Fibroblast of upper back skin (primary cell): ENCODE results near the gene ADAMTSL1.

Source experiments
- DNase-seq: peaks from one replicate; pipeline ENCODE4 v3.0.0-alpha.2; 2013

Gene ADAMTSL1

GRCh38 chr9:18783909-18784308 is 310.0 kb downstream of the ADAMTSL1 start:
- DNase-seq, result no peak

GRCh38 chr9:18785604-18786003 is 311.7 kb downstream of the ADAMTSL1 start:
- DNase-seq, result no peak

- no peak for DNase-seq
Measured at GRCh38 chr9:18786196-18786595, 312.2 kb downstream of the ADAMTSL1 start.

- peak; percentile 40 for DNase-seq
Measured at GRCh38 chr9:18786911-18787650, 313.1 kb downstream of the ADAMTSL1 start.

- DNase-seq, result no peak
Measured at GRCh38 chr9:18788256-18788655, 314.3 kb downstream of the ADAMTSL1 start.

GRCh38 chr9:18791074-18791473 is 317.1 kb downstream of the ADAMTSL1 start:
- peak; percentile 13 for DNase-seq

- no peak for DNase-seq
Measured at GRCh38 chr9:18793122-18793521, 319.2 kb downstream of the ADAMTSL1 start.

GRCh38 chr9:18795947-18796671 is 322.2 kb downstream of the ADAMTSL1 start:
- peak; percentile 90 for DNase-seq

- no peak for DNase-seq
Measured at GRCh38 chr9:18796696-18797270, 322.8 kb downstream of the ADAMTSL1 start.

GRCh38 chr9:18798106-18798505 is 324.2 kb downstream of the ADAMTSL1 start:
- no peak for DNase-seq

GRCh38 chr9:18798508-18799290 is 324.7 kb downstream of the ADAMTSL1 start:
- no peak for DNase-seq

GRCh38 chr9:18799428-18799827 is 325.5 kb downstream of the ADAMTSL1 start:
- DNase-seq, result peak; percentile 12

- no peak for DNase-seq
Measured at GRCh38 chr9:18800579-18800978, 326.6 kb downstream of the ADAMTSL1 start.

- no peak for DNase-seq
Measured at GRCh38 chr9:18805386-18805785, 331.4 kb downstream of the ADAMTSL1 start.

- DNase-seq, result no peak
Measured at GRCh38 chr9:18806232-18807080, 332.5 kb downstream of the ADAMTSL1 start.

- DNase-seq, result no peak
Measured at GRCh38 chr9:18810581-18810980, 336.6 kb downstream of the ADAMTSL1 start.

GRCh38 chr9:18811171-18811570 is 337.2 kb downstream of the ADAMTSL1 start:
- no peak for DNase-seq

- no peak for DNase-seq
Measured at GRCh38 chr9:18819418-18819817, 345.5 kb downstream of the ADAMTSL1 start.

- no peak for DNase-seq
Measured at GRCh38 chr9:18820566-18821095, 346.7 kb downstream of the ADAMTSL1 start.

GRCh38 chr9:18821788-18822187 is 347.8 kb downstream of the ADAMTSL1 start:
- DNase-seq, result no peak

GRCh38 chr9:18822850-18823249 is 348.9 kb downstream of the ADAMTSL1 start:
- DNase-seq, result no peak

- no peak for DNase-seq
Measured at GRCh38 chr9:18824095-18824666, 350.2 kb downstream of the ADAMTSL1 start.
